Gastroesophageal sphincter (tissue), 4 donors: Measurements from ENCODE around the gene ZFAND6. TPM values are rescaled to one million over a fixed set of nuclear protein-coding genes. Genes with fewer than 3 reads are reported as not detected.

Source experiments
- ATAC-seq: fragments of 150-250 bp; one replicate; pipeline ENCODE4 v1.9.1; 2016; ENCODE audit warnings: mild to moderate bottlenecking, moderate library complexity
- H3K27ac ChIP-seq, 4 donors: fragments of 200-600 bp; sonication (generic) in 3 of 4; 1 replicate in 3 of 4; 2 replicates in 1 of 4; pipeline ENCODE4 v1.5.1; 2016 to 2019
- H3K27me3 ChIP-seq: fragments of 200-600 bp; sonication (generic); one replicate; pipeline ENCODE4 v1.5.1; 2019
- H3K36me3 ChIP-seq, 2 donors: fragments of 200-600 bp; sonication (generic); one replicate each; pipeline ENCODE4 v1.5.1; 2019; ENCODE audit warnings: control low read depth in 1 of 2
- H3K4me1 ChIP-seq, 3 donors: fragments of 200-600 bp; sonication (generic); 1 replicate in 2 of 3; 2 replicates in 1 of 3; pipeline ENCODE4 v1.5.1; 2016 to 2019; ENCODE audit warnings: control low read depth in 2 of 3
- H3K4me3 ChIP-seq, 2 donors: fragments of 200-600 bp; sonication (generic); one replicate each; pipeline ENCODE4 v1.5.1; 2019; ENCODE audit warnings: mild to moderate bottlenecking in 1 of 2, moderate library complexity in 1 of 2
- H3K9me3 ChIP-seq, 3 donors: fragments of 200-600 bp; sonication (generic); one replicate each; pipeline ENCODE4 v1.5.1; 2017 to 2019; ENCODE audit warnings: control low read depth in 2 of 3
- EP300 ChIP-seq: sonication (generic); formaldehyde crosslinking; IDR thresholded peaks from one replicate; pipeline ENCODE4 v1.6.1; 2017; ENCODE audit warnings: antibody characterized with exemption, mild to moderate bottlenecking
- POLR2A ChIP-seq, 2 donors: fragments of 450-650 bp; IDR thresholded peaks; one replicate each; pipeline ENCODE4 v1.6.1; 2017; ENCODE audit warnings: antibody characterized with exemption in 2 of 2, mild to moderate bottlenecking in 2 of 2, moderate library complexity in 1 of 2
- POLR2AphosphoS5 ChIP-seq: sonication (generic); formaldehyde crosslinking; IDR thresholded peaks from one replicate; pipeline ENCODE4 v1.6.1; 2017; ENCODE audit warnings: antibody characterized with exemption
- WGBS, 2 donors: methylation state at CpG; one replicate each; pipeline ENCODE4 v1.1.5; 2018; ENCODE audit warnings: low coverage in 1 of 2; 5-methylcytosine and 5-hydroxymethylcytosine counted together
- total RNA-seq, 4 donors: library from RNA; depleted of rRNA; stranded (reverse); fragments of >200 nt; gene quantifications; one replicate each; pipeline ENCODE4 v1.1.0, GENCODE V29; 2016
- TF ChIP-seq, protein P1 (sequence below), 4 experiments: fragments of 200-600 bp in 2 of 4; fragments of 450-650 bp in 2 of 4; sonication (generic) in 1 of 4; IDR thresholded peaks; one replicate each; pipeline ENCODE4 v1.5.1; 2017 to 2019; ENCODE audit warnings: antibody characterized with exemption in 4 of 4, mild to moderate bottlenecking in 2 of 4, moderate library complexity in 2 of 4

Gene ZFAND6
- total RNA-seq, 4 donors from 2014 or later: 95.6 to 137 (median 131) TPM

DNA sequence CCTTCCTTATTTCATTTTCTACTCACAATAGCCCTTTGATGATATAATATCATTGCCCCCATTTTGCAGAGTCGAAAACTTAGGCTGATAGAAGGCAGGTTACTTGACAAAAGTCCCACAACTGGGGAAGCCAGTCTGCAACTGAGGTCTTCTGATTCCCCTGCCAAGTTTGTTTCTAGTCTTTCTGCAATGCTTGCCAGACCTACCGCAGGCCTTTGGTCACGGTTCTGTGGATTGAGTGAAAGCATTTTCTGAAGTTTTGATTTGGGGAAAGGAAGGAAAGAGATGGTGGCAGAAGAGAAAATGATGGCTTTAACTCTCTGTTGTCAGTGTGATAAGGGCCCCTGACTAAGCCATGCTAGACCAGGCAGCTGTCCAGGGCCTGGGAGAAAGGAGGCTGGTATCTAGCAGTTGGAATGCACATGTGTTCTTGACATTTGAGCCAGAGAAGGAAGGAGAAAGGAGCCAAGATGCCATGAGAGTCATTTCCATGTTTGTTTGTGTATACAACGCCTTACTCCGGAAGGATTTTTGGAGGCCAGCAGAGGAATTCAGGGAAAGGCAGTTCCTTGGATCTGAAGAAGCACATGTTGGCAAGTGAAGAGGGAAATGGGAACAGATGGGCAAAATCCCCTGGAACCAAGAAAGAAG, 123.3 kb downstream of the ZFAND6 start:
- ATAC-seq: no peak
- 27 to 28% methylated on average over 2 to 3 of the region's 5 CpGs for WGBS, 2 donors
- peaks cover 0 to 100% of the 10 kb centered on the region in 2 donors for H3K36me3 ChIP-seq
- H3K27ac ChIP-seq: no peak overlapping the region
- no peaks in the 10 kb centered on the region for H3K27me3 ChIP-seq
- peaks cover 0 to 13% (median 0%) of the 10 kb centered on the region in 3 donors for H3K4me1 ChIP-seq
- TF ChIP-seq POLR2AphosphoS5 (no peak), EP300 (no peak), POLR2A (IDR thresholded peaks at IDR 0.05) (no peak)
- TF ChIP-seq, protein P1, sequence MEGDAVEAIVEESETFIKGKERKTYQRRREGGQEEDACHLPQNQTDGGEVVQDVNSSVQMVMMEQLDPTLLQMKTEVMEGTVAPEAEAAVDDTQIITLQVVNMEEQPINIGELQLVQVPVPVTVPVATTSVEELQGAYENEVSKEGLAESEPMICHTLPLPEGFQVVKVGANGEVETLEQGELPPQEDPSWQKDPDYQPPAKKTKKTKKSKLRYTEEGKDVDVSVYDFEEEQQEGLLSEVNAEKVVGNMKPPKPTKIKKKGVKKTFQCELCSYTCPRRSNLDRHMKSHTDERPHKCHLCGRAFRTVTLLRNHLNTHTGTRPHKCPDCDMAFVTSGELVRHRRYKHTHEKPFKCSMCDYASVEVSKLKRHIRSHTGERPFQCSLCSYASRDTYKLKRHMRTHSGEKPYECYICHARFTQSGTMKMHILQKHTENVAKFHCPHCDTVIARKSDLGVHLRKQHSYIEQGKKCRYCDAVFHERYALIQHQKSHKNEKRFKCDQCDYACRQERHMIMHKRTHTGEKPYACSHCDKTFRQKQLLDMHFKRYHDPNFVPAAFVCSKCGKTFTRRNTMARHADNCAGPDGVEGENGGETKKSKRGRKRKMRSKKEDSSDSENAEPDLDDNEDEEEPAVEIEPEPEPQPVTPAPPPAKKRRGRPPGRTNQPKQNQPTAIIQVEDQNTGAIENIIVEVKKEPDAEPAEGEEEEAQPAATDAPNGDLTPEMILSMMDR (IDR thresholded peaks at IDR 0.05): no peak
- no peaks in the 10 kb centered on the region for H3K9me3 ChIP-seq
- no peak overlapping the region for H3K4me3 ChIP-seq

DNA sequence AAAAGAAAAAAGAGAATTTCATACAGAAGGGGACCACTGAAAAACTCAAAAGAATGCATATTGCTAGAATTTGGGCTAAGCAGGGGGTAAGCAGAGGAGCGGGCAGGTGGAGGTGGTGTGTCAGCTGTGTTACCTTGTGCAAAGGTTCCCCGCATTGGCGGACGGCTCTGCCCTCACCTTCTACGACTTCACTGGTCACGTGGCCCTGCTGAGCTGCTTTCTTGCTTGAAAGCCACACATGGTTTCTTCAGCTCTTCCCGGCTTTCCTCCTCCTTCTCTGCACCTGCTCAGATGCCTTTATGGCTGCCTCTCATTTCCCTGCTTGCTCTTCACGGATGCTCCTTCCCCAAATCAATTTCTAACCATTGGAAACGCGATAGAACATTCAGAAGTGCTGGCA, 123.8 kb downstream of the ZFAND6 start:
- Histone ChIP-seq H3K9me3 (no peaks in the 10 kb centered on the region), H3K36me3 (peaks cover 0 to 100% of the 10 kb centered on the region in 2 donors)
- WGBS, 2 donors: 91 to 95% methylated on average over 7 to 10 of the region's 10 CpGs

DNA sequence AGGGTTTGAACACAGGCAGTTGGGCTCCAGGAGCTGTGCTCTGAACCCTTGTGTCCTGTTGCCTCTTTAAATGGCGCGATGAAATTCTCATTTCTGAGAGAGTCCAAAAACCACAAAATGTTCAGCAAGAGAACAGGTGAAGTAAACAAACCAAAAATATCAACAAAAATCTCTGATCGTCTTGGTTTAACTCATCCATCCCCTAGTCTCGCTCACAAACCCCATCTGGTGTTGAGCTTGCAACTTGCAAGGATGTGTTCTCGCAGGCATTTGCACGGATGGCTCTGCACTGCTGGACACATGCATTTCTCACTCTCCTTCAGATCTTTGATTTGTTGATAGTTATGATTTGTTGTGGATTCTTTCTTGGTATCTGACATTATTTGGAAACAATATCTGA, 124.4 kb downstream of the ZFAND6 start:
- Histone ChIP-seq H3K4me1 (peaks cover 0 to 11% (median 0%) of the 10 kb centered on the region in 3 donors), H3K27me3 (no peaks in the 10 kb centered on the region), H3K27ac (no peak overlapping the region), H3K9me3 (no peaks in the 10 kb centered on the region), H3K36me3 (peaks cover 0 to 96% of the 10 kb centered on the region in 2 donors), H3K4me3 (no peak overlapping the region)
- 74 to 76% methylated on average over 4 to 6 of the region's 6 CpGs for WGBS, 2 donors
- TF ChIP-seq EP300 (no peak), POLR2A (IDR thresholded peaks at IDR 0.05) (no peak), POLR2AphosphoS5 (no peak)
- TF ChIP-seq, protein P1 (IDR thresholded peaks at IDR 0.05): no peak
- no peak for ATAC-seq

More for the DNA sequence above, 123.8 kb downstream of the ZFAND6 start:
- Histone ChIP-seq H3K4me3 (no peak overlapping the region), H3K4me1 (peaks cover 0 to 13% (median 0%) of the 10 kb centered on the region in 3 donors), H3K27ac (no peak overlapping the region), H3K27me3 (no peaks in the 10 kb centered on the region)
- no peak for TF ChIP-seq EP300
- no peak for ATAC-seq

DNA sequence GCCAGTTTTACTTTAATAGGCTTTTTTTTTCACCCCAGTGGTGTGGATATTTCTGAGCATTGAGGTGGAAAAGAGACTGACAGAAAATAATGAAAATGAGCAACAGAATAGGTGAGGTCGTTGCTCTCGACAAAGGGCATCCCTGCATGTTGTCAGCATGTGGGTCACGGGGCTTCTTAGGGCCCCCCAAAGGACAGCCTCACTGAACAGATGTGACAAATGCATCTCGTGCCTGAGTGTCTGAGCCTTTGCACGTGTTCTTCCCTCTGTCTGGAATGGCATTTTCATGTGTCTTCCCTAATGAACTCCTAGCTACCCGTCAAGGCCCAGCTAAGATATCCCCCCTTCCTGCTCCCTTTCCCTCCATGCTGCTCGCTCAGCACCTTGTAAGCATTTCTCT, 125.1 kb downstream of the ZFAND6 start:
- Histone ChIP-seq H3K9me3 (no peaks in the 10 kb centered on the region), H3K4me3 (no peak overlapping the region), H3K36me3 (peaks cover 0 to 90% of the 10 kb centered on the region in 2 donors), H3K4me1 (peaks cover 0 to 4% (median 0%) of the 10 kb centered on the region in 3 donors), H3K27ac (no peak overlapping the region), H3K27me3 (no peaks in the 10 kb centered on the region)
- WGBS, 2 donors: 89 to 100% methylated on average over 1 to 7 of the region's 7 CpGs
- no peak for TF ChIP-seq POLR2A (IDR thresholded peaks at IDR 0.05)
- TF ChIP-seq EP300: no peak
- TF ChIP-seq, protein P1 (IDR thresholded peaks at IDR 0.05): no peak
- no peak for TF ChIP-seq POLR2AphosphoS5
- no peak for ATAC-seq

DNA sequence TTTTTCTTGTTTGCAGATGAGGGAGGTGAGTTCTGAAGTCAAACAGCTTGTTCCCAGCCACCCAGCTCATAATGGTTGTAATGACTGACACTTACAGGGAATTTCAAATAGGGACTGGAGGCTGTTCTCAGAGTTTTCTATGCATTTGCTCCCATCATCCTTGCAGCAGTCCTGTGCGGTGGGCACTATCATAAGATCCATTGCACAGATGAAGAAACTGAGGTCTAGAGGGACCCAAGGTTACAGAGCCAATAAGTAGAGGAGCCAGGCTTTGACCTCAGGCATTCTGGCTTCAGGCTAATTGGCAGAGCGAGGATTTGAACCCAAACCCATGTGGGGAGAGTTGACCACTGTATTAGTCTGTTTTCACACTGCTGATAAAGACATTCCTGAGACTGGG, 125.7 kb downstream of the ZFAND6 start:
- no peaks in the 10 kb centered on the region for H3K27me3 ChIP-seq
- H3K9me3 ChIP-seq: no peaks in the 10 kb centered on the region
- no peak overlapping the region for H3K4me3 ChIP-seq
- no peak for ATAC-seq
- TF ChIP-seq EP300: no peak
- TF ChIP-seq, protein P1 (IDR thresholded peaks at IDR 0.05): no peak
- TF ChIP-seq POLR2A (IDR thresholded peaks at IDR 0.05): no peak
- TF ChIP-seq POLR2AphosphoS5: no peak
- H3K27ac ChIP-seq: no peak overlapping the region
- H3K36me3 ChIP-seq: peaks cover 0 to 84% of the 10 kb centered on the region in 2 donors
- no peaks in the 10 kb centered on the region for H3K4me1 ChIP-seq
- WGBS, 2 donors: 80 to 100% methylated on average over 1 of the region's 2 CpGs
